Right lobe of liver (tissue), 4 donors: Measurements from ENCODE around the gene ART3.

Experiments used
- CTCF ChIP-seq, 4 donors: fragments of 200-600 bp in 3 of 4; fragments of 450-650 bp in 1 of 4; IDR thresholded peaks; one replicate each; pipeline versions ENCODE4 v1.5.1 to v1.8.0; 2016 to 2022; ENCODE audit warnings: antibody characterized with exemption in 4 of 4, mild to moderate bottlenecking in 2 of 4
- POLR2A ChIP-seq: fragments of 450-650 bp; IDR thresholded peaks from one replicate; pipeline ENCODE4 v1.6.1; 2017; ENCODE audit warnings: antibody characterized with exemption, mild to moderate bottlenecking
- donor health status: DM: no; HTN: no; CAD: no.
- donor health status: DM: no; HTN: no; CAD: no.
- donor health status: DM: no; HTN: yes; CAD: no.

GRCh38 chr4:76106442-76106841 lies 31.9 kb downstream of the ART3 start:
- no peak for TF ChIP-seq CTCF (IDR thresholded peaks at IDR 0.05)
- TF ChIP-seq POLR2A = no peak
